SJSA1 (cell line): Measurements from ENCODE around the gene UPK3A. TPM values are rescaled to one million over a fixed set of nuclear protein-coding genes. Genes with fewer than 3 reads are reported as not detected.
"Not testable (repeated sequence)": the region's sequence is repeated elsewhere in the genome, so short reads cannot be mapped to it uniquely, and the experiment has no call there.

ENCODE experiments used
- DNase-seq, 2 experiments: peaks; one replicate each; pipeline ENCODE4 v3.0.0-alpha.2; 2015 to 2020; ENCODE audit warnings: low spot score in 2 of 2, low read depth in 1 of 2
- H3K27ac ChIP-seq: fragments of 250-450 bp; sonication (Bioruptor Pico); 2 replicates; pipeline ENCODE4 v1.5.1; 2020; ENCODE audit warnings: mild to moderate bottlenecking, moderate library complexity
- H3K27me3 ChIP-seq: fragments of 250-450 bp; sonication (Bioruptor Pico); replicated peaks from 2 replicates; pipeline ENCODE4 v1.5.1; 2020; ENCODE audit warnings: mild to moderate bottlenecking, moderate library complexity
- H3K36me3 ChIP-seq: fragments of 250-450 bp; sonication (Bioruptor Pico); 2 replicates; pipeline ENCODE4 v1.5.1; 2020; ENCODE audit warnings: mild to moderate bottlenecking
- H3K4me1 ChIP-seq: fragments of 250-450 bp; sonication (Bioruptor Pico); replicated peaks from 2 replicates; pipeline ENCODE4 v1.6.1; 2021; ENCODE audit warnings: mild to moderate bottlenecking
- H3K4me3 ChIP-seq: fragments of 250-450 bp; sonication (Bioruptor Pico); 2 replicates; pipeline ENCODE4 v1.5.1; 2020; ENCODE audit warnings: mild to moderate bottlenecking
- H3K9me3 ChIP-seq: fragments of 250-450 bp; sonication (Bioruptor Pico); replicated peaks from 2 replicates; pipeline ENCODE4 v1.5.1; 2020; ENCODE audit warnings: mild to moderate bottlenecking
- total RNA-seq: library from RNA; depleted of rRNA; stranded (reverse); fragments of >200 nt; shearing (Covaris generic); gene quantifications from 2 replicates; pipeline ENCODE4 v1.2.3, GENCODE V29; 2014

The UPK3A gene
- total RNA-seq, 1 experiment from 2014 or later, result not detected

DNA sequence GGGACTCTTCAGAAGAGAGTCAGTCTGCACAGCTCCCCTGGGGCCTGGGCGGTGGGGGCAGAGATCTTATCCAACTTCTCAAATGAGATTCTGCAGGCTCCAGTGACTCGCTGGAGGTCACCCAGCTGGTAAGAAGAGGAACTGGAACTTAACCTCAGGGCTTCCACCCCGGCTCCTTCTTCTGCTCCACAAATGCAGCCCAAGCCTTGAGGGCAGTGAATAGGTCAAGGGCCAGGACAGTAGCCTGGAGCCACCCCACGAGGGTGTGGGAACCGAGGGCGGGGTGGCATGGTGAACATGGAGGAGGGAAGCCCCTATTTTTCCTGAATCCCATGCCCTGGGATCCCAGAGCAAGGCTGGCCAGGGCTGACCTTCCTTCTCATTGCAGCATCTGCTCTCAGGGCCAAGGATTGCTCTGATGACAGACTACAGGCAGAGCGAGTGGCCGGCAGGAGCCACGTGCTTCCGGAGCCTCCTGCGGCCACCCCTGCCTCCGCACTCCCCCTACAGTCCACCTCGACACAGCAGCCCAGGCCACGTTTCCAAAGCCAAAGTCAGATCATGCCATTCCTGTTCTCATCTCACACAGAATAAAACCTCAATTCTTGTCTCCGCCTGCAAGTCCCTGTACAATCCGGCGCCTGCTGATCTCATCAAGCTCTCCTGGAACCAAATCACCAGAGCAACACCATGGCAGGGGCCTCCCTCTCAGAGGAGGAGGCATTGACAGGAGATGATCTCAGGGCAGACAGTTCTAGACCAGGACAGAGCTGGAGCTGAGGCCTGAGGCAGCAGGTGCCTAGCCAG, 21.1 kb upstream of the UPK3A start:
- Histone ChIP-seq H3K27ac (peak overlapping the region; percentile 27), H3K4me1 (peaks cover 16% of the 10 kb centered on the region), H3K36me3 (no peaks in the 10 kb centered on the region), H3K27me3 (no peaks in the 10 kb centered on the region), H3K4me3 (no peak overlapping the region), H3K9me3 (no peaks in the 10 kb centered on the region)
- DNase-seq, result peak; percentile 61 to 80

- Histone ChIP-seq H3K27ac (no peak overlapping the region), H3K36me3 (no peaks in the 10 kb centered on the region), H3K4me1 (peaks cover 23% of the 10 kb centered on the region), H3K27me3 (no peaks in the 10 kb centered on the region), H3K9me3 (no peaks in the 10 kb centered on the region), H3K4me3 (no peak overlapping the region)
- DNase-seq, result no peak
These were observed 19.2 kb upstream of the UPK3A start for GRCh38 chr22:45265535-45265934.

DNA sequence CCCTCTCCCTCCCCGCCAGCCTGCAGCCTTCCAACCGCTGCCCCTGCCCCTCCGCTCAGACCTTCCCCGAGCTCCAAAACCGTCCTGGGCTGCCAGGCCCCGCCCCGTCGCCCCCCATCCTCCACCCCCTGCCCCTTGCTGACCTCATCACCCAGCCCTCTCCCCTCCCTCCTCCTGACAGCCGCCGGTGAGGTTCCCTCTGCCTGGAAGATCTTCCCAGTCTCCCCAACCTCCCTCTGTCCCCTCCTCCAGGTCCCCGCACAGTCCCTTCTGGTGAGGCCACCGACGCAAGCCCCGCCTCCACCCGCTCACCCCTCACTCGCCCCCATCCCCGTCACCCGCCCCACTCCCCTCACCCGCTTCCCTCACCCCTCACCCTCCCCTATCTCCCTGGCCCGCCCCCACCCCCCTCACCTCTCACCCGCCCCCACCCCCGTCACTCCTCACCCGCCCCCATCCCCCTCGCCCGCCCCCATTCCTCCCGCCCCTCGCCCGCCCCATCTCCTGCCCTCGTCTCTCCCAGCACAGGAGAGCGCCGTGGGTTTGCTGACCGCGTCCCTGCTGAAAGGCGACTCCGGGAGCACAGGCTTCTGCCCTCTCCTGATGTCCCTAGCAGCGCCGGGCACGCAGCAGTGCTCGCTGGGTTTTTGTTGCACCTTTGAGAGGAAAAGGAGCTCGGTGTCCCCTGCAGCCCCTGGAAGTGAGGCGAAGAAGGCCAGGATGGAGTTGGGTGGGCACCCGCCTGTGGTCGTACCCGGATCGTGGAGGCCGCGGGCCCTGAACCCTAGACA, 16.4 kb upstream of the UPK3A start:
- Histone ChIP-seq H3K4me1 (peaks cover 24% of the 10 kb centered on the region), H3K36me3 (no peaks in the 10 kb centered on the region), H3K9me3 (no peaks in the 10 kb centered on the region), H3K27ac (no peak overlapping the region), H3K4me3 (peak overlapping the region; percentile 43), H3K27me3 (no peaks in the 10 kb centered on the region)
- DNase-seq, result no peak

DNA sequence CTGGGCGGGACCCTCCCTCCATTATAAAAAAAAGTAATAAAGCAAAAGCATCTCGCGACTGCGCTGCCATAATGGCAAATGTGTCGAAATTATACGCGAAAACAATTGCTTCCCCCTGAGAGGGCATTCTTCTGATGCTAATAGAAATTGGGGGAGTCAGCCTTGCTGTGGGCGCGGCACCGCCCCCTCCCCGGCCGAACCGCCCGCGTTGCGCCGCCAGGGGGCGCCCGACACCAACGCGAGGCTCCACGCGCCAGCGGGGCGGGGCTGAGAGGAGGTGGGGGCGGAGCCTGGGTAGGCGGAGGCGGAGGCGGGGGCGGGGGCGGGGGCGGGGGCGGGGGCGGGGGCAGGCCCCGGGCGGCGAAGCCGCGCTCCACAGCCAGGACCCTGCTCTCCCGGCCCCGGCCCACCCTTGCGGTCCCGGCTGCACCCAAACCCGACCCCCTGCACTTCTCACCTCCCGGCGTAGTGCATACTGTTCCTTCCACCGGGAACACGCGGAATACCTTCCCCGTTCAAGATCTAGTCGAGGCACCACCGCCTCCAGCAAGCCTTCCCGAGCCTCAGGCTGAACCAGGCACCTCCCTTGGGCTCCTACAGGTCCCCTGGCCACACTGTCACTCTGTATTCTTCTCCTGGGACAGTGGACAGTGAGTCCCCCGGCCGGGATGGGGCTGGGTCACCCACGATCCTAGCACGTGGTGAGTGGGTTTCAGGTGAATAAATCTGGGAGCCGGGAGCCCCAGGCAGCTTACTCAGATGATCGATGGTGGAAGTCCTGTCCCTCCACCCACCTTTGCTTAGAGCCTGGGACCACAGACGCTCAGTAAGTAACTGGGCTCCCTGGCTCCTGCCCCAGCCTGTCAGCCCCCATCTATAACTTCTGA, 15.5 kb upstream of the UPK3A start:
- H3K36me3 ChIP-seq, result no peaks in the 10 kb centered on the region

GRCh38 chr22:45270095-45271020, 14.4 kb upstream of the UPK3A start:
- Histone ChIP-seq H3K27me3 (no peaks in the 10 kb centered on the region), H3K4me3 (no peak overlapping the region), H3K4me1 (peaks cover 16% of the 10 kb centered on the region), H3K9me3 (no peaks in the 10 kb centered on the region), H3K36me3 (no peaks in the 10 kb centered on the region), H3K27ac (no peak overlapping the region)
- no peak for DNase-seq

More for the DNA sequence above, 15.5 kb upstream of the UPK3A start:
- Histone ChIP-seq H3K27ac (no peak overlapping the region), H3K9me3 (no peaks in the 10 kb centered on the region), H3K27me3 (no peaks in the 10 kb centered on the region), H3K4me1 (peaks cover 16% of the 10 kb centered on the region), H3K4me3 (peak overlapping the region; percentile 43)
- peak; percentile 83 to 84 for DNase-seq

GRCh38 chr22:45271667-45272201, 13.0 kb upstream of the UPK3A start:
- DNase-seq, result no peak

GRCh38 chr22:45272498-45272897, 12.3 kb upstream of the UPK3A start:
- no peaks in the 10 kb centered on the region for H3K27me3 ChIP-seq
- H3K36me3 ChIP-seq, result no peaks in the 10 kb centered on the region
- no peak overlapping the region for H3K4me3 ChIP-seq
- H3K27ac ChIP-seq, result no peak overlapping the region
- no peaks in the 10 kb centered on the region for H3K9me3 ChIP-seq
- no peak for DNase-seq
- peaks cover 16% of the 10 kb centered on the region for H3K4me1 ChIP-seq

More at GRCh38 chr22:45271667-45272201, 13.0 kb upstream of the UPK3A start:
- Histone ChIP-seq H3K27ac (no peak overlapping the region), H3K4me1 (peaks cover 16% of the 10 kb centered on the region), H3K4me3 (no peak overlapping the region), H3K36me3 (no peaks in the 10 kb centered on the region), H3K9me3 (no peaks in the 10 kb centered on the region), H3K27me3 (no peaks in the 10 kb centered on the region)

GRCh38 chr22:45273452-45274075, 11.2 kb upstream of the UPK3A start:
- peaks cover 15% of the 10 kb centered on the region for H3K4me1 ChIP-seq
- DNase-seq, result no peak
- no peaks in the 10 kb centered on the region for H3K9me3 ChIP-seq
- no peaks in the 10 kb centered on the region for H3K36me3 ChIP-seq
- H3K27me3 ChIP-seq, result no peaks in the 10 kb centered on the region
- no peak overlapping the region for H3K4me3 ChIP-seq
- no peak overlapping the region for H3K27ac ChIP-seq

GRCh38 chr22:45276507-45277105, 8.1 kb upstream of the UPK3A start:
- Histone ChIP-seq H3K9me3 (no peaks in the 10 kb centered on the region), H3K27ac (no peak overlapping the region), H3K36me3 (no peaks in the 10 kb centered on the region), H3K4me1 (peaks cover 25% of the 10 kb centered on the region), H3K4me3 (no peak overlapping the region), H3K27me3 (no peaks in the 10 kb centered on the region)
- DNase-seq, result no peak

GRCh38 chr22:45277720-45278119, 7.0 kb upstream of the UPK3A start:
- H3K4me1 ChIP-seq, result peaks cover 18% of the 10 kb centered on the region
- not testable (repeated sequence) for H3K27ac ChIP-seq, DNase-seq, H3K9me3 ChIP-seq, H3K4me3 ChIP-seq, H3K36me3 ChIP-seq, H3K27me3 ChIP-seq

GRCh38 chr22:45278125-45278524, 6.6 kb upstream of the UPK3A start:
- no peak overlapping the region for H3K27ac ChIP-seq
- DNase-seq, result no peak
- no peaks in the 10 kb centered on the region for H3K27me3 ChIP-seq
- H3K9me3 ChIP-seq, result no peaks in the 10 kb centered on the region
- no peak overlapping the region for H3K4me3 ChIP-seq
- H3K4me1 ChIP-seq, result peaks cover 18% of the 10 kb centered on the region
- H3K36me3 ChIP-seq, result no peaks in the 10 kb centered on the region

GRCh38 chr22:45280587-45280980, 4.2 kb upstream of the UPK3A start:
- DNase-seq, result no peak
- H3K4me1 ChIP-seq, result peaks cover 18% of the 10 kb centered on the region
- H3K27ac ChIP-seq, result no peak overlapping the region
- H3K9me3 ChIP-seq, result no peaks in the 10 kb centered on the region
- H3K4me3 ChIP-seq, result no peak overlapping the region
- no peaks in the 10 kb centered on the region for H3K36me3 ChIP-seq
- H3K27me3 ChIP-seq, result no peaks in the 10 kb centered on the region
